Gastroesophageal sphincter (tissue), 3 donors: ENCODE measurements around the gene MCTP1.

ENCODE experiments used
- CTCF ChIP-seq, 4 experiments: fragments of 200-600 bp in 2 of 4; fragments of 450-650 bp in 2 of 4; sonication (generic) in 1 of 4; IDR thresholded peaks; one replicate each; pipeline ENCODE4 v1.5.1; 2017 to 2019; ENCODE audit warnings: antibody characterized with exemption in 4 of 4, mild to moderate bottlenecking in 2 of 4, moderate library complexity in 2 of 4
- EP300 ChIP-seq: sonication (generic); formaldehyde crosslinking; IDR thresholded peaks from one replicate; pipeline ENCODE4 v1.6.1; 2017; ENCODE audit warnings: antibody characterized with exemption, mild to moderate bottlenecking

GRCh38 chr5:94808497-94808896 is 476.4 kb downstream of the MCTP1 start:
- TF ChIP-seq CTCF (IDR thresholded peaks at IDR 0.05) (no peak), EP300 (no peak)
